NCI-H345 treated with DMSO at 0.1 percent for 48 hours (cell line): Measurements from ENCODE around the gene FNDC7.
"Not testable (repeated sequence)": the region's sequence is repeated elsewhere in the genome, so short reads cannot be mapped to it uniquely, and the experiment has no call there.

Experiments used
- DNase-seq: peaks from one replicate; lab custom pipeline; 2025; ENCODE audit not compliant: unreplicated experiment; lab: John Stamatoyannopoulos, UW

FNDC7 gene

GRCh38 chr1:108734171-108734865 is 21.6 kb downstream of the FNDC7 start:
- no peak for DNase-seq

- no peak for DNase-seq
Measured at GRCh38 chr1:108742253-108742652, 29.5 kb downstream of the FNDC7 start.

GRCh38 chr1:108745980-108746381 is 33.3 kb downstream of the FNDC7 start:
- DNase-seq: no peak

DNA sequence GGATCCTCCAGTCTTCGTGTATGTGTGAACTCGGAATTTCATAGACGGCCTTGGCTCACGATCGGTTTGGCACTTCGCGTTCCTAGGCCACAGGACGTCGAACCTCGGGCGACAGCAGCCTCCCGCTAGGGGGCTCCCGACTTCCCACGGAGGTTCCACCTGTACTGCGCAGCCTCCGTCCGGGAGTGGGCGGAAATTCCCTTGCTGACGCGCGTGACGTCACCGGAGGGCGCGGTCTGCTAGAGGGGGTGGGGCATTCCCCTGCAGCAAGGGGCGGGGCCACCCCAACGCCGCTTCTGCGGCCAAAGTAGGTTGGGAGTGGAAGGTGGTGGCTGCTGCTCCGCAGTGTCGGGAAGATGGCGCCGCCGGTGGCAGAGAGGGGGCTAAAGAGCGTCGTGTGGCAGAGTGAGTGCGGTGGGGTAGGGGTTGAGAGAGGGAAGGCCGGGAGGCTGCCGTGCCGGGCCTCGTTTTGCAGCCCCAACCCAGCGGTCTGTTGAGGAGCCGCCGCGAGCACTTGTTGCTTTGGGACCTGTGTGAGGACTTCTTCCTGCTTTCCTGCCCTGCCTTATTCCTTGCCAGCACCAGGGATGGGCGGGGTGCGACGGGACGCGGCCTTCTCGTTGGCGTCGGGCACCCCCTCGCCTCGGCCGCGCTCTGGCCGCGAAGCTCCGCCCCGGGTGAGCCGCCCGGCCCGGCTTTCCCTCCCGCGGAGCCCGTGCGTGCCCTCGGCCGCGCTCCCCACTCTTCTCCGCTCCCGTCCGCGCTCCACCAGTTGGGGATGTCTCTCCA is 33.9 kb downstream of the FNDC7 start, which contains the start of gene STXBP3:
Gene STXBP3 (plus strand): TSS at position 293 of the 789 bp plus-strand sequence. CDS start 64 bp downstream, at position 357.
- peak; percentile 93 for DNase-seq

DNA sequence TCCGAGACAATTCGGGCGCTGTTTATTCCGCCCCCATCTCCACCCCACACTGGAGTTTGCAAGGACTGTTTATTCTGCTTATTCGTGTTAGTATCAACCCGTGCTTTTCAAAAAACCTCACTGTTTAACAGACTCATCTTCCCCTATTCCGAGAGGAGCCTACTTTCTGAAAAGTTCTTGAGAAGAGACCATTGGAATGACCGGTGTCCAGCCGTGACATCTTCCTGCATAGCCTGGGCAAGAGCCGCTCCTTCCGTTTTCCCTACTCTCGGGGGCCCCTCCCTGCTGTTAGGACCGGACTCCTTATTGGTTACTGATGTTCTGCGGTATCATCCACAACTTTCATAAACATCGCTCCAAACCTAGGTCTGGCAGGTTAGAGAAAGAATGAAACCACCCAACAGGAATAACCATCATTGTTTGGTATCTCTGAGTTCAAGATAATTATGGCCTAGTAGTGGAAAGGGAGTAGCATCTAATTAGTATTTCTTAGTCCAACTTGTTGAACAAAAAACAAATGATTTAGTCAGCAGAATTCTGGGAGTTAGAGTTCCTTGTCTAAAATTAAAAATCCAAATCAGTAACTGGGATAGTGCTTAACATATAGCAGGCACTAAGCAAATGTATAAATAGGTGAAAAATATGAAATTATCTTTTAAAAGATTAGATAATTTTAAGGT is 34.6 kb downstream of the FNDC7 start:
- peak; percentile 40 for DNase-seq

DNA sequence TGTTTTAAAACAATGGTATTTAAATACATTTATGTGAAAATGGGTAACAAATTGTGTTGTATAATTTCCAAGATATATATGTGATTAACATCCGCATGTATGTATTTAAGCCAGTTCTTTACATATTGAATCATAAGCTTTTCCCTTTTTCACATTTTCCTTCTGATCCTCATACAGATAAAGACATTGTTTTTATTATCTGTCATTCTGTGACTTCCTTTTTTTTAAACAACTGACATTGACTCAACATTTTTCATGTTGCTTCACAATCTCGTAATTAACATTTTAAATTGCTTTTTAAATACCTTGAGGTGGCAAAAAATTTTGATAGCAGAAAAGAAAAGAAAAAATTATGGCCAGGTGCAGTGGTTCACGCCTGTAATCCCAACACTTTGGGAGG is 35.2 kb downstream of the FNDC7 start:
- DNase-seq: no peak

- no peak for DNase-seq
Measured at GRCh38 chr1:108749081-108749480, 36.4 kb downstream of the FNDC7 start.

- no peak for DNase-seq
Measured at GRCh38 chr1:108750476-108751181, 37.9 kb downstream of the FNDC7 start.

- no peak for DNase-seq
Measured at GRCh38 chr1:108753363-108753762, 40.7 kb downstream of the FNDC7 start.

GRCh38 chr1:108758796-108759195 is 46.1 kb downstream of the FNDC7 start:
- no peak for DNase-seq

GRCh38 chr1:108767115-108767514 is 54.4 kb downstream of the FNDC7 start:
- DNase-seq: no peak

DNA sequence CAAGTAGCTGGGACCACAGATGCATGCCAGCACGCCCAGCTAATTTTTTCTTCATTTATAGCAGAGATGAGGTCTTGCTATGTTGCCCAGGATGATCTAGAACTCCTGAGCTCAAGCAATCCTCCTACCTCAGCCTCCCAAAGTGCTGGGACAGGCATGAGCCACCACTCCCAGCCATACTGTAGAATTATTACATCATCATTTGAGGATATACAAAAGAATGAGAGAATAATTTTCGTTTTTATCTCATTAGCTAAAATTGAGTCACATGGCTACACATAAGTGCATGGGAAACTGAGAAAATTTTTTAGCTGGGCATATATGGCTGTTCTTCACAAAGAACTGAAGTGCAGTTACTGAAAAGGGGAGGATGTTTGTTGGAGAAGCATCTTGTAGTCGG is 55.0 kb downstream of the FNDC7 start:
- no peak for DNase-seq

GRCh38 chr1:108777839-108778238 is 65.1 kb downstream of the FNDC7 start:
- DNase-seq: no peak

GRCh38 chr1:108779455-108779854 is 66.7 kb downstream of the FNDC7 start:
- DNase-seq: no peak

GRCh38 chr1:108780937-108781574 is 68.3 kb downstream of the FNDC7 start:
- DNase-seq: peak; percentile 7

GRCh38 chr1:108781575-108781944 is 68.9 kb downstream of the FNDC7 start:
- not testable (repeated sequence) for DNase-seq

DNA sequence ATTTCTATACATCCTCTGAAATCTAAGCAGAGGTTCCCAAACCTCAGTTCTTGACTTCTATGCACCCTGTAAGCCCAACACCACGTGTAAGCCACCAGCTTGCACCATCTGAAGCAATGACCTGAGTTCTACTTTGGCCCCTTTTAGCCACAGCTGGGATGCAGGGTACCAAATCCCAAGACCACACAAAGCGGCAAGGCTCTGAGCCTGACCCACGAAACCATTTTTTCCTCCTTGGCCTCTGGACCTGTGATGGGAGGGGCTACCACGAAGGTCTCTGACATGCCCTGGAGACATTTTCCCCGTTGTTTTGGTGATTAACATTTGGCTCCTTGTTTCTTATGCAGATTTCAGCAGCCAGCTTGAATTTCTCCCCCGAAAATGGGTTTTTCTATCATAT is 72.6 kb downstream of the FNDC7 start:
- no peak for DNase-seq

GRCh38 chr1:108785880-108786279 is 73.2 kb downstream of the FNDC7 start:
- DNase-seq: no peak

DNA sequence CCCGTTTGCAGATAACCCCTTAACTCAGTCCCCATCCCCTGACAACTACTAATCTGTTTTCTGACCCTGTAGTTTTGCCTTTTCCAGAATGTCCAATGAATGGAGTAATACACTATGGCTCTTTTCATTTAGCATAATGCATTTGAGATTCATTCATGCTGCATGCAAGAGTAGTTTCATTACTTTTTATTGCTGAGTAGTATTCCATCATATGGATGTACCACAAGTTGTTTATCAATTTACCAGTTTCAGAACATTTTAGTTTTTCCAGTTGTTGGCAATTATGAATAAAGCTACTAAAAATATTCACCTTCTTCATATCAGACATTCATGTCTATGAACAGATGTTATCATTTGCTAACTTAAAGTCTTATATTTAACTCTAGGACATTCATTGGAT is 79.1 kb downstream of the FNDC7 start:
- no peak for DNase-seq
